Stomach (tissue), 4 donors: Measurements from ENCODE around the gene TAPT1.

Experiments
- CTCF ChIP-seq, 7 experiments: fragments of 450-650 bp in 4 of 7; fragments of 200-600 bp in 3 of 7; sonication (generic) in 3 of 7; IDR thresholded peaks; one replicate each; pipeline ENCODE4 v1.5.1; 2016 to 2019; ENCODE audit warnings: antibody characterized with exemption in 7 of 7, control low read depth in 2 of 7, mild to moderate bottlenecking in 1 of 7
- EP300 ChIP-seq: sonication (generic); formaldehyde crosslinking; IDR thresholded peaks from one replicate; pipeline ENCODE4 v1.6.1; 2017; ENCODE audit warnings: antibody characterized with exemption
- POLR2A ChIP-seq, 4 donors: fragments of 450-650 bp; IDR thresholded peaks; one replicate each; pipeline ENCODE4 v1.6.1; 2016; ENCODE audit warnings: antibody characterized with exemption in 4 of 4, control low read depth in 2 of 4, mild to moderate bottlenecking in 1 of 4, moderate library complexity in 1 of 4
- POLR2AphosphoS5 ChIP-seq, 3 donors: sonication (generic); formaldehyde crosslinking; IDR thresholded peaks; one replicate each; pipeline ENCODE4 v1.6.1; 2016; ENCODE audit warnings: antibody characterized with exemption in 3 of 3

GRCh38 chr4:16225167-16225862, 956 bp downstream of the TAPT1 start:
- TF ChIP-seq CTCF (IDR thresholded peaks at IDR 0.05) (no peak), POLR2AphosphoS5 (IDR thresholded peaks at IDR 0.05) (no peak), EP300 (no peak), POLR2A (IDR thresholded peaks at IDR 0.05) (no peak)
